ENCODE results near the gene CD209. TPM values are rescaled to one million over a fixed set of nuclear protein-coding genes. Genes with fewer than 3 reads are reported as not detected.

The CD209 gene
- total RNA-seq, 1 experiment from 2014 or later = not detected

- Histone ChIP-seq H2AFZ (ENCODE audit: low read depth, low read length, poor library complexity, severe bottlenecking) (no peak overlapping the region), H3K36me3 (ENCODE audit: control insufficient read depth in 1 of 2, insufficient read depth in 2 of 2, low read length in 2 of 2) (no peaks in the 10 kb centered on the region), H3K4me1 (ENCODE audit: control insufficient read depth in 1 of 2, insufficient read depth in 2 of 2, low read length in 2 of 2) (peaks cover 0 to 4% of the 10 kb centered on the region in 2 experiments; a peak in 1 of 4 replicates), H4K20me1 (ENCODE audit: insufficient read depth) (no peaks in the 10 kb centered on the region), H3K4me3 (replicated peaks in 1 of 2; ENCODE audit: low read depth in 1 of 2, low read length in 2 of 2) (no peak overlapping the region), H3K9me2 (ENCODE audit: insufficient read depth) (no peaks in the 10 kb centered on the region), H3K79me2 (ENCODE audit: insufficient read depth, low read length) (no peaks in the 10 kb centered on the region), H3K9ac (ENCODE audit: low read length) (no peak overlapping the region), H3K27ac (ENCODE audit: low read depth, low read length) (no peak overlapping the region), H3K4me2 (ENCODE audit: low read length) (no peak overlapping the region), H3K9me3 (ENCODE audit: control insufficient read depth in 1 of 2, insufficient read depth in 1 of 2, low read depth in 1 of 2, low read length in 2 of 2) (no peaks in the 10 kb centered on the region), H3K27me3 (ENCODE audit: insufficient read depth, low read length) (no peaks in the 10 kb centered on the region)
- intact Hi-C loops (cut with micrococcal nuclease) = no loop called here
- TF ChIP-seq CEBPB (IDR thresholded peaks at IDR 0.05; ENCODE audit: low read depth) (no peak), FOSL1 (IDR thresholded peaks at IDR 0.05; ENCODE audit: low read depth) (no peak), SP1 (IDR thresholded peaks at IDR 0.05; ENCODE audit: low read depth) (no peak), SIN3A (IDR thresholded peaks at IDR 0.05; ENCODE audit: low read depth) (no peak), EZH2phosphoT487 (IDR thresholded peaks at IDR 0.05; ENCODE audit: borderline replicate concordance) (no peak), EGR1 (IDR thresholded peaks at IDR 0.05; ENCODE audit: low read depth) (no peak)
- TF ChIP-seq, protein P1, sequence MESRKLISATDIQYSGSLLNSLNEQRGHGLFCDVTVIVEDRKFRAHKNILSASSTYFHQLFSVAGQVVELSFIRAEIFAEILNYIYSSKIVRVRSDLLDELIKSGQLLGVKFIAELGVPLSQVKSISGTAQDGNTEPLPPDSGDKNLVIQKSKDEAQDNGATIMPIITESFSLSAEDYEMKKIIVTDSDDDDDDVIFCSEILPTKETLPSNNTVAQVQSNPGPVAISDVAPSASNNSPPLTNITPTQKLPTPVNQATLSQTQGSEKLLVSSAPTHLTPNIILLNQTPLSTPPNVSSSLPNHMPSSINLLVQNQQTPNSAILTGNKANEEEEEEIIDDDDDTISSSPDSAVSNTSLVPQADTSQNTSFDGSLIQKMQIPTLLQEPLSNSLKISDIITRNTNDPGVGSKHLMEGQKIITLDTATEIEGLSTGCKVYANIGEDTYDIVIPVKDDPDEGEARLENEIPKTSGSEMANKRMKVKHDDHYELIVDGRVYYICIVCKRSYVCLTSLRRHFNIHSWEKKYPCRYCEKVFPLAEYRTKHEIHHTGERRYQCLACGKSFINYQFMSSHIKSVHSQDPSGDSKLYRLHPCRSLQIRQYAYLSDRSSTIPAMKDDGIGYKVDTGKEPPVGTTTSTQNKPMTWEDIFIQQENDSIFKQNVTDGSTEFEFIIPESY (IDR thresholded peaks at IDR 0.05; ENCODE audit: extremely low read depth, insufficient replicate concordance, low read length) = no peak
- POLR2A ChIA-PET = no interaction called here
- DNase-seq (ENCODE audit: low read depth, low spot score) = no peak
- RAD21 ChIA-PET (ENCODE audit: low non-redundant PET in 1 of 2, low total read pairs in 2 of 2, uncharacterized antibody in 2 of 2, unreplicated experiment in 2 of 2) = no interaction called here
- ATAC-seq = no peak
- BruUV-seq (replicated peaks) = no TSS peak
- CTCF ChIA-PET = no interaction called here
These were observed 28.4 kb upstream of the CD209 start for GRCh38 chr19:7775761-7776160.

DNA sequence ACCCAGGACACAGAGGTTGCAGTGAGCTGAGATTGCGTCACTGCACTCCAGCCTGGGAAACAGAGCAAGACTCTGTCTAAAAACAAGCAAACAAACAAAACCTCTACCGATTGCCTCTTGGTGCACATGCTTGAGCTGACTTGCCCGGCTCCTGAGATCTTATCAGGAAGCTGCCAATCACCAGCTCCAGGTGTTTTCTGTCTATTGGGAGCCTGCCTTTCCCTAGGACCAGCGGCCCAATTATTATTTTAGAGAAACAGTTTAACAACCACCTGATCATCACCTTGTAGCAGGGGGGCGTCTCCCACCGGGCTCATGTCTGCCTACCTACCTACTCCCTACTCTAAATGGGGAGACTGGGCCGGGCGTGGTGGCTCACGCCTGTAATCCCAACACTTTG, 26.5 kb upstream of the CD209 start:
- no peaks in the 10 kb centered on the region for H3K9me2 ChIP-seq (ENCODE audit: insufficient read depth)
- BruUV-seq (replicated peaks) = no TSS peak
- H3K4me1 ChIP-seq (ENCODE audit: control insufficient read depth in 1 of 2, insufficient read depth in 2 of 2, low read length in 2 of 2) = peaks cover 0 to 4% of the 10 kb centered on the region in 2 experiments; a peak in 1 of 4 replicates
- H3K9ac ChIP-seq (ENCODE audit: low read length) = no peak overlapping the region
- ChIA-PET POLR2A (no interaction called here), RAD21 (ENCODE audit: low non-redundant PET in 1 of 2, low total read pairs in 2 of 2, uncharacterized antibody in 2 of 2, unreplicated experiment in 2 of 2) (no interaction called here), CTCF (interaction anchor here (1.0 kb wide), 1 partner anchor 26 kb away, joined by 3 read pairs; no protein-coding TSS in a partner anchor)
- no peak overlapping the region for H3K4me2 ChIP-seq (ENCODE audit: low read length)
- ATAC-seq = no peak
- no peak overlapping the region for H2AFZ ChIP-seq (ENCODE audit: low read depth, low read length, poor library complexity, severe bottlenecking)
- no peak overlapping the region for H3K27ac ChIP-seq (ENCODE audit: low read depth, low read length)
- no peaks in the 10 kb centered on the region for H4K20me1 ChIP-seq (ENCODE audit: insufficient read depth)
- DNase-seq (ENCODE audit: low read depth, low spot score) = no peak
- H3K27me3 ChIP-seq (ENCODE audit: insufficient read depth, low read length) = no peaks in the 10 kb centered on the region
- no peak overlapping the region for H3K4me3 ChIP-seq (replicated peaks in 1 of 2; ENCODE audit: low read depth in 1 of 2, low read length in 2 of 2)
- no peaks in the 10 kb centered on the region for H3K79me2 ChIP-seq (ENCODE audit: insufficient read depth, low read length)
- H3K36me3 ChIP-seq (ENCODE audit: control insufficient read depth in 1 of 2, insufficient read depth in 2 of 2, low read length in 2 of 2) = no peaks in the 10 kb centered on the region
- TF ChIP-seq SIN3A (IDR thresholded peaks at IDR 0.05; ENCODE audit: low read depth) = no peak
- TF ChIP-seq RAD21 (IDR thresholded peaks at IDR 0.05; ENCODE audit: low read depth) = no peak
- TF ChIP-seq, protein P1 (IDR thresholded peaks at IDR 0.05; ENCODE audit: extremely low read depth, insufficient replicate concordance, low read length) = no peak
- TF ChIP-seq CBX3 (IDR thresholded peaks at IDR 0.05; ENCODE audit: low read depth) = no peak
- TF ChIP-seq EGR1 (IDR thresholded peaks at IDR 0.05; ENCODE audit: low read depth) = no peak
- TF ChIP-seq, protein P2, sequence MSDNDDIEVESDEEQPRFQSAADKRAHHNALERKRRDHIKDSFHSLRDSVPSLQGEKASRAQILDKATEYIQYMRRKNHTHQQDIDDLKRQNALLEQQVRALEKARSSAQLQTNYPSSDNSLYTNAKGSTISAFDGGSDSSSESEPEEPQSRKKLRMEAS (IDR thresholded peaks at IDR 0.05) = no peak
- intact Hi-C loops (cut with micrococcal nuclease) = no loop called here
- H3K9me3 ChIP-seq (ENCODE audit: control insufficient read depth in 1 of 2, insufficient read depth in 1 of 2, low read depth in 1 of 2, low read length in 2 of 2) = no peaks in the 10 kb centered on the region

All from HCT116 (cell line).